IMR-90 (cell line): ENCODE data around the gene KRTAP10-10.

ENCODE experiments used
- MXI1 ChIP-seq: IDR thresholded peaks from 2 replicates; pipeline ENCODE4 v1.6.1; 2012; ENCODE audit warnings: low read depth, mild to moderate bottlenecking, low read length, moderate library complexity, borderline replicate concordance
- POLR2A ChIP-seq: IDR thresholded peaks from 2 replicates; pipeline ENCODE4 v1.6.1; 2012; ENCODE audit warnings: mild to moderate bottlenecking, low read depth, low read length
- TF ChIP-seq, protein P1 (sequence below): conservative IDR thresholded peaks from 2 replicates; pipeline ENCODE4 v1.5.1; 2012; ENCODE audit warnings: mild to moderate bottlenecking, low read depth, low read length, improper control_type of control experiment

DNA sequence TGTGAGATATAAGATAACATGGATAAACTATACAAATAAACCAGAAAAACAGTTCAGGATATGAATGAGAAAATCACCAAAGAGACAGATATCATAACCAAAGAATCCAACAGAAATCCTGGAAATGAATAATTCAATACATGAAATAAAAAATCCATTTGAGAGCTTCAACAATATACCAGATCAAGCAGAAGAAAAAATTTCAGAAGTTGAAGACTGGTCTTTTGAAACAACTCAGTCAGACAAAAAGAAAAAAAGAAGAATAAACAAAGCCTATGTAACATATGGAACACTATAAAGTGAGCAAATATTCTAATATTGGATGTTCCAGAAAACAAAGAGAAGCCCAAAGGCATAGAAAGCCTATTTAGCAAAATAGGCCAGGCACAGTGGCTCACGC lies 34.8 kb downstream of the KRTAP10-10 start:
- TF ChIP-seq, protein P1, sequence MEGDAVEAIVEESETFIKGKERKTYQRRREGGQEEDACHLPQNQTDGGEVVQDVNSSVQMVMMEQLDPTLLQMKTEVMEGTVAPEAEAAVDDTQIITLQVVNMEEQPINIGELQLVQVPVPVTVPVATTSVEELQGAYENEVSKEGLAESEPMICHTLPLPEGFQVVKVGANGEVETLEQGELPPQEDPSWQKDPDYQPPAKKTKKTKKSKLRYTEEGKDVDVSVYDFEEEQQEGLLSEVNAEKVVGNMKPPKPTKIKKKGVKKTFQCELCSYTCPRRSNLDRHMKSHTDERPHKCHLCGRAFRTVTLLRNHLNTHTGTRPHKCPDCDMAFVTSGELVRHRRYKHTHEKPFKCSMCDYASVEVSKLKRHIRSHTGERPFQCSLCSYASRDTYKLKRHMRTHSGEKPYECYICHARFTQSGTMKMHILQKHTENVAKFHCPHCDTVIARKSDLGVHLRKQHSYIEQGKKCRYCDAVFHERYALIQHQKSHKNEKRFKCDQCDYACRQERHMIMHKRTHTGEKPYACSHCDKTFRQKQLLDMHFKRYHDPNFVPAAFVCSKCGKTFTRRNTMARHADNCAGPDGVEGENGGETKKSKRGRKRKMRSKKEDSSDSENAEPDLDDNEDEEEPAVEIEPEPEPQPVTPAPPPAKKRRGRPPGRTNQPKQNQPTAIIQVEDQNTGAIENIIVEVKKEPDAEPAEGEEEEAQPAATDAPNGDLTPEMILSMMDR = no peak
- TF ChIP-seq POLR2A = no peak
- no peak for TF ChIP-seq MXI1
